Prostate gland (tissue), 2 donors: ENCODE data around the gene C4orf50. TPM values are rescaled to one million over a fixed set of nuclear protein-coding genes. Genes with fewer than 3 reads are reported as not detected.

Experiments
- DNase-seq: peaks from one replicate; pipeline ENCODE4 v3.0.0-alpha.2; 2019; ENCODE audit warnings: low spot score
- H3K27ac ChIP-seq, 2 donors: fragments of 200-600 bp; sonication (generic); 2 replicates each; pipeline ENCODE4 v1.5.1; 2017 to 2019
- H3K27me3 ChIP-seq: fragments of 200-600 bp; sonication (generic); replicated peaks from 2 replicates; pipeline ENCODE4 v1.5.1; 2019; ENCODE audit not compliant: insufficient read depth
- H3K36me3 ChIP-seq, 2 donors: fragments of 200-600 bp; sonication (generic); 1 replicate in 1 of 2; 2 replicates in 1 of 2; pipeline versions ENCODE4 v1.5.1 to v1.8.1; 2017 to 2019
- H3K4me1 ChIP-seq: fragments of 200-600 bp; sonication (generic); replicated peaks from 2 replicates; pipeline ENCODE4 v1.5.1; 2019
- H3K4me3 ChIP-seq, 2 donors: fragments of 200-600 bp; sonication (generic); 2 replicates each; pipeline ENCODE4 v1.5.1; 2017 to 2019
- H3K9me3 ChIP-seq: fragments of 200-600 bp; sonication (generic); 2 replicates; pipeline ENCODE4 v1.5.1; 2017
- POLR2A ChIP-seq: fragments of 450-650 bp; IDR thresholded peaks from one replicate; pipeline ENCODE4 v1.6.1; 2016; ENCODE audit warnings: antibody characterized with exemption, mild to moderate bottlenecking
- POLR2AphosphoS5 ChIP-seq: sonication (generic); formaldehyde crosslinking; IDR thresholded peaks from one replicate; pipeline ENCODE4 v1.6.1; 2017; ENCODE audit warnings: antibody characterized with exemption
- WGBS: methylation state at CpG from one replicate; pipeline ENCODE4 v1.1.5; 2018; 5-methylcytosine and 5-hydroxymethylcytosine counted together
- intact Hi-C: fragments of 100-400 bp; cut with DNase I; formaldehyde crosslinking; loops from one replicate; pipeline ENCODE4 v1.14.2; 2022
- total RNA-seq, 2 donors: library from RNA; depleted of rRNA; stranded (reverse); fragments of >200 nt; gene quantifications; one replicate each; pipeline ENCODE4 v1.1.0, GENCODE V29; 2016
- TF ChIP-seq, protein P1 (sequence below), 4 experiments: fragments of 200-600 bp in 2 of 4; fragments of 450-650 bp in 2 of 4; sonication (generic) in 2 of 4; IDR thresholded peaks; 1 replicate in 3 of 4; 2 replicates in 1 of 4; pipeline ENCODE4 v1.5.1; 2016 to 2019; ENCODE audit warnings: antibody characterized with exemption in 4 of 4, mild to moderate bottlenecking in 2 of 4, moderate library complexity in 2 of 4

C4orf50 gene
- total RNA-seq, 2 donors from 2014 or later: 0.87 to 2.8 TPM

GRCh38 chr4:5933996-5934831 lies 84.0 kb downstream of the C4orf50 start:
- DNase-seq: no peak
- Histone ChIP-seq H3K27me3 (peaks cover 2% of the 10 kb centered on the region), H3K9me3 (no peaks in the 10 kb centered on the region), H3K4me3 (no peak overlapping the region), H3K27ac (no peak overlapping the region), H3K4me1 (no peaks in the 10 kb centered on the region), H3K36me3 (no peaks in the 10 kb centered on the region)
- TF ChIP-seq POLR2A: no peak
- TF ChIP-seq POLR2AphosphoS5: no peak
- TF ChIP-seq, protein P1, sequence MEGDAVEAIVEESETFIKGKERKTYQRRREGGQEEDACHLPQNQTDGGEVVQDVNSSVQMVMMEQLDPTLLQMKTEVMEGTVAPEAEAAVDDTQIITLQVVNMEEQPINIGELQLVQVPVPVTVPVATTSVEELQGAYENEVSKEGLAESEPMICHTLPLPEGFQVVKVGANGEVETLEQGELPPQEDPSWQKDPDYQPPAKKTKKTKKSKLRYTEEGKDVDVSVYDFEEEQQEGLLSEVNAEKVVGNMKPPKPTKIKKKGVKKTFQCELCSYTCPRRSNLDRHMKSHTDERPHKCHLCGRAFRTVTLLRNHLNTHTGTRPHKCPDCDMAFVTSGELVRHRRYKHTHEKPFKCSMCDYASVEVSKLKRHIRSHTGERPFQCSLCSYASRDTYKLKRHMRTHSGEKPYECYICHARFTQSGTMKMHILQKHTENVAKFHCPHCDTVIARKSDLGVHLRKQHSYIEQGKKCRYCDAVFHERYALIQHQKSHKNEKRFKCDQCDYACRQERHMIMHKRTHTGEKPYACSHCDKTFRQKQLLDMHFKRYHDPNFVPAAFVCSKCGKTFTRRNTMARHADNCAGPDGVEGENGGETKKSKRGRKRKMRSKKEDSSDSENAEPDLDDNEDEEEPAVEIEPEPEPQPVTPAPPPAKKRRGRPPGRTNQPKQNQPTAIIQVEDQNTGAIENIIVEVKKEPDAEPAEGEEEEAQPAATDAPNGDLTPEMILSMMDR (IDR thresholded peaks at IDR 0.05): no peak
- intact Hi-C loops: no loop called here
- WGBS: 73% methylated on average over 16 of the region's 16 CpGs

DNA sequence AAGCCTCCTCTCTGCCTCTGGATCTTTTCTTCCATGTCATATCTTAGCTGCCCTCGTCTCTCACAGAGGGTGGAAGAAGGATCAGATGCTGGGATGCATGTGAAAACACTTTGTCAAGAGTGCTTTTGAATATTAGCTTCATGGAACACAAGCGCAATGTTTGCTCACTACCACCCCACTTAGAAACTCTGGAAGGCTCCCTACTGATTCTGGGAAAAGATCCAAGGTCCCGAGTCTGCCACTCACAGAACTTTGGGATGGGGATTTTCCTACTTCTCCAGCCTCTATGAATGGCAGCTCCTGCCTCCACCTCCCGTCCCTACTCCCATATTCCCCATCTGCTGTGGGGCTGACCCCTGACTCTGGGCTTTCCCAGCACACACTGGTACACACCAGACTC lies 85.1 kb downstream of the C4orf50 start:
- Histone ChIP-seq H3K4me1 (no peaks in the 10 kb centered on the region), H3K27me3 (peaks cover 2% of the 10 kb centered on the region), H3K36me3 (no peaks in the 10 kb centered on the region), H3K27ac (no peak overlapping the region), H3K4me3 (no peak overlapping the region), H3K9me3 (no peaks in the 10 kb centered on the region)
- 49% methylated on average over 4 of the region's 4 CpGs for WGBS
- DNase-seq: no peak
- intact Hi-C loops: no loop called here
- TF ChIP-seq, protein P1 (IDR thresholded peaks at IDR 0.05): no peak
- no peak for TF ChIP-seq POLR2A
- TF ChIP-seq POLR2AphosphoS5: no peak

DNA sequence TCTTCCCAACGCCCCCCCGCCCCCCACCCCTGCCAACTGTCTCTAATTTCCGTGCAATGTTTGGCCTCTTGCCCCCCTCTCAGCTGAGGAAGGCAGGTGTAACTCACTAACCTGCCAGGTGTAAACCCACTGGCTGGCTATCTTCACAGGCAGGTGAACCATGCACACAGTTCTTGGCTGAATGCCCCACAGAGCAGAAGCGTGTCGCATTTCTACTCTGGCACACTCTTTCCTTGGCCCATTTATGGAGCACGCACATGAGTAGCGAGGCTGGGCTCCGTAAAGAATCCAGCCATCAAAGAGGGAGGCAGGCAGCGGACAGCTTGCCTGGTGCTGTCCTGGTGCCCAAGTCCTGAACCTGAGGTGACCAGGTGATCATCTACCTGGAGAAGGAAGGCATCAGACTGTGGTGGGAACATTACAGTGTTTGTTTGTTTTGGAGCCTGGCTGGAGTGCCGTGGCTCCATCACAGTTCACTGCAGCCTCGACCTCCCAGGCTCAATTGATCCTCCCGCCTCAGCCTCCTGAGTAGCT lies 86.1 kb downstream of the C4orf50 start:
- intact Hi-C loops: no loop called here
- no peaks in the 10 kb centered on the region for H3K9me3 ChIP-seq
- no peak overlapping the region for H3K27ac ChIP-seq
- TF ChIP-seq POLR2AphosphoS5: no peak
- TF ChIP-seq, protein P1 (IDR thresholded peaks at IDR 0.05): no peak
- no peak for TF ChIP-seq POLR2A
- peaks cover 2% of the 10 kb centered on the region for H3K27me3 ChIP-seq
- DNase-seq: no peak
- no peaks in the 10 kb centered on the region for H3K36me3 ChIP-seq
- no peak overlapping the region for H3K4me3 ChIP-seq
- H3K4me1 ChIP-seq: no peaks in the 10 kb centered on the region
- WGBS: 37% methylated on average over 12 of the region's 12 CpGs

- no peak for DNase-seq
- H3K27me3 ChIP-seq: peaks cover 2% of the 10 kb centered on the region
- intact Hi-C loops: no loop called here
These were observed 86.7 kb downstream of the C4orf50 start for GRCh38 chr4:5931526-5931925.

More at GRCh38 chr4:5931526-5931925, 86.7 kb downstream of the C4orf50 start:
- H3K9me3 ChIP-seq: no peaks in the 10 kb centered on the region
- WGBS: 54% methylated on average over 9 of the region's 9 CpGs
- no peaks in the 10 kb centered on the region for H3K36me3 ChIP-seq
- no peak overlapping the region for H3K27ac ChIP-seq
- H3K4me3 ChIP-seq: no peak overlapping the region
- TF ChIP-seq POLR2A: no peak
- TF ChIP-seq, protein P1 (IDR thresholded peaks at IDR 0.05): no peak
- no peak for TF ChIP-seq POLR2AphosphoS5
- no peaks in the 10 kb centered on the region for H3K4me1 ChIP-seq
